Trophoblast cell (in vitro differentiated cells and primary cell): Measurements from ENCODE around the gene DNAJA4.
A peak's percentile ranks its signal among the peaks of the same experiment; 100 is the strongest.

Source experiments
- DNase-seq, 2 donors: peaks; one replicate each; pipeline ENCODE4 v3.0.0-alpha.2; 2016
- H2AFZ ChIP-seq: 2 replicates; pipeline ENCODE4 v1.6.1; 2013; ENCODE audit warnings: low read length, moderate library complexity, mild to moderate bottlenecking; ENCODE audit not compliant: insufficient read depth, poor library complexity
- H2AK5ac ChIP-seq: 2 replicates; pipeline ENCODE4 v1.6.1; 2013; ENCODE audit warnings: mild to moderate bottlenecking, low read length
- H2BK120ac ChIP-seq: 2 replicates; pipeline ENCODE4 v1.6.1; 2013; ENCODE audit warnings: low read length, mild to moderate bottlenecking, moderate library complexity; ENCODE audit not compliant: insufficient read depth, poor library complexity
- H2BK12ac ChIP-seq: 2 replicates; pipeline ENCODE4 v1.6.1; 2013; ENCODE audit warnings: mild to moderate bottlenecking, low read length, moderate library complexity
- H2BK5ac ChIP-seq: 2 replicates; pipeline ENCODE4 v1.6.1; 2013; ENCODE audit warnings: low read length, low read depth, moderate library complexity, mild to moderate bottlenecking; ENCODE audit not compliant: poor library complexity
- H3K14ac ChIP-seq: 2 replicates; pipeline ENCODE4 v1.6.1; 2013; ENCODE audit warnings: mild to moderate bottlenecking, low read length
- H3K18ac ChIP-seq: 2 replicates; pipeline ENCODE4 v1.6.1; 2013; ENCODE audit warnings: mild to moderate bottlenecking, low read length
- H3K23ac ChIP-seq: 2 replicates; pipeline ENCODE4 v1.6.1; 2013; ENCODE audit warnings: low read length
- H3K27ac ChIP-seq: 2 replicates; pipeline ENCODE4 v1.5.1; 2013; ENCODE audit warnings: low read depth, mild to moderate bottlenecking, inconsistent platforms, low read length, moderate library complexity
- H3K27me3 ChIP-seq: 2 replicates; pipeline ENCODE4 v1.6.1; 2013; ENCODE audit warnings: inconsistent platforms, mild to moderate bottlenecking, low read length, moderate library complexity; ENCODE audit not compliant: insufficient read depth
- H3K36me3 ChIP-seq, 2 experiments: 1 replicate in 1 of 2; 2 replicates in 1 of 2; pipeline ENCODE4 v1.6.1; 2013; ENCODE audit warnings: low read length in 2 of 2, mild to moderate bottlenecking in 2 of 2, moderate library complexity in 1 of 2; ENCODE audit not compliant: insufficient read depth in 2 of 2, control insufficient read depth in 1 of 2
- H3K4ac ChIP-seq: 2 replicates; pipeline ENCODE4 v1.6.1; 2013; ENCODE audit warnings: low read depth, mild to moderate bottlenecking, low read length, moderate library complexity
- H3K4me1 ChIP-seq, 2 experiments: 1 replicate in 1 of 2; 2 replicates in 1 of 2; pipeline ENCODE4 v1.6.1; 2013; ENCODE audit warnings: low read length in 2 of 2, mild to moderate bottlenecking in 2 of 2, moderate library complexity in 1 of 2; ENCODE audit not compliant: insufficient read depth in 2 of 2, control insufficient read depth in 1 of 2
- H3K4me2 ChIP-seq: 2 replicates; pipeline ENCODE4 v1.6.1; 2013; ENCODE audit warnings: inconsistent platforms, mild to moderate bottlenecking, low read length, moderate library complexity
- H3K4me3 ChIP-seq: 2 replicates; pipeline ENCODE4 v1.5.1; 2013; ENCODE audit warnings: mild to moderate bottlenecking, low read depth, low read length, inconsistent platforms
- H3K79me1 ChIP-seq: one replicate; pipeline ENCODE4 v1.6.1; 2013; ENCODE audit warnings: low read length
- H3K79me2 ChIP-seq: 2 replicates; pipeline ENCODE4 v1.6.1; 2013; ENCODE audit warnings: low read length, mild to moderate bottlenecking; ENCODE audit not compliant: control insufficient read depth, insufficient read depth, poor library complexity
- H3K9ac ChIP-seq: 2 replicates; pipeline ENCODE4 v1.6.1; 2013; ENCODE audit warnings: mild to moderate bottlenecking, low read length
- H3K9me3 ChIP-seq: 2 replicates; pipeline ENCODE4 v1.6.1; 2013; ENCODE audit warnings: low read depth, mild to moderate bottlenecking, control low read depth, inconsistent platforms, low read length; ENCODE audit not compliant: insufficient read depth
- H4K12ac ChIP-seq: 2 replicates; pipeline ENCODE4 v1.6.1; 2013; ENCODE audit warnings: low read depth, mild to moderate bottlenecking, low read length, moderate library complexity
- H4K8ac ChIP-seq: 2 replicates; pipeline ENCODE4 v1.6.1; 2013; ENCODE audit warnings: low read depth, mild to moderate bottlenecking, low read length, moderate library complexity
- H4K91ac ChIP-seq: one replicate; pipeline ENCODE4 v1.6.1; 2013; ENCODE audit warnings: low read depth, mild to moderate bottlenecking, low read length, moderate library complexity
- WGBS: extraction: QIAGEN DNeasy Blood & Tissue Kit; methylation state at CpG from one replicate; pipeline ENCODE4 v1.1.7; 2013; ENCODE audit warnings: missing lambda C conversion rate; ENCODE audit not compliant: insufficient read length, insufficient coverage; ENCODE audit errors: extremely low coverage; 5-methylcytosine and 5-hydroxymethylcytosine counted together

DNAJA4 gene

GRCh38 chr15:78242128-78242527, 22.2 kb upstream of the DNAJA4 start:
- Histone ChIP-seq H2BK12ac (no peak overlapping the region), H3K79me2 (no peaks in the 10 kb centered on the region), H3K36me3 (no peaks in the 10 kb centered on the region), H3K27me3 (no peaks in the 10 kb centered on the region), H3K9me3 (peaks cover 2% of the 10 kb centered on the region), H3K4me3 (no peak overlapping the region), H4K12ac (no peak overlapping the region), H3K4ac (no peak overlapping the region), H3K79me1 (no peaks in the 10 kb centered on the region), H3K23ac (no peak overlapping the region), H3K18ac (no peak overlapping the region), H4K91ac (no peak overlapping the region), H2AFZ (no peak overlapping the region), H2BK120ac (no peak overlapping the region), H2BK5ac (no peak overlapping the region), H2AK5ac (no peak overlapping the region), H3K27ac (no peak overlapping the region), H3K4me1 (peaks cover 0 to 6% of the 10 kb centered on the region in 2 experiments), H3K14ac (no peak overlapping the region), H4K8ac (no peak overlapping the region), H3K4me2 (no peak overlapping the region), H3K9ac (no peak overlapping the region)
- WGBS = no CpG with 5 or more reads among the region's 5 CpGs
- peak in 1 of 2 donors; percentile 16 for DNase-seq

- WGBS = no CpG with 5 or more reads among the region's 6 CpGs
- H2BK5ac ChIP-seq = no peak overlapping the region
- no peak overlapping the region for H3K14ac ChIP-seq
- no peak overlapping the region for H3K18ac ChIP-seq
- H3K4me3 ChIP-seq = no peak overlapping the region
- peaks cover 0 to 6% of the 10 kb centered on the region in 2 experiments for H3K4me1 ChIP-seq
- H3K79me2 ChIP-seq = no peaks in the 10 kb centered on the region
- H3K27ac ChIP-seq = no peak overlapping the region
- DNase-seq = no peak
- H2AK5ac ChIP-seq = no peak overlapping the region
- H3K9ac ChIP-seq = no peak overlapping the region
- H3K4me2 ChIP-seq = no peak overlapping the region
- no peaks in the 10 kb centered on the region for H3K79me1 ChIP-seq
- H2AFZ ChIP-seq = no peak overlapping the region
- H2BK120ac ChIP-seq = no peak overlapping the region
- no peak overlapping the region for H3K4ac ChIP-seq
- H4K12ac ChIP-seq = no peak overlapping the region
- H3K23ac ChIP-seq = no peak overlapping the region
- H2BK12ac ChIP-seq = no peak overlapping the region
- no peaks in the 10 kb centered on the region for H3K36me3 ChIP-seq
- no peak overlapping the region for H4K91ac ChIP-seq
- no peaks in the 10 kb centered on the region for H3K27me3 ChIP-seq
- H4K8ac ChIP-seq = no peak overlapping the region
- H3K9me3 ChIP-seq = peaks cover 2% of the 10 kb centered on the region
These were observed 21.3 kb upstream of the DNAJA4 start for GRCh38 chr15:78243058-78243457.

GRCh38 chr15:78243491-78243941, 20.8 kb upstream of the DNAJA4 start:
- Histone ChIP-seq H4K8ac (no peak overlapping the region), H2BK120ac (no peak overlapping the region), H3K36me3 (no peaks in the 10 kb centered on the region), H3K18ac (no peak overlapping the region), H3K27ac (no peak overlapping the region), H3K23ac (no peak overlapping the region), H3K9me3 (peaks cover 2% of the 10 kb centered on the region), H4K12ac (no peak overlapping the region), H3K4me1 (peaks cover 0 to 6% of the 10 kb centered on the region in 2 experiments), H3K14ac (no peak overlapping the region), H2BK12ac (no peak overlapping the region), H3K79me2 (no peaks in the 10 kb centered on the region), H2BK5ac (no peak overlapping the region), H3K4me2 (no peak overlapping the region), H3K4ac (no peak overlapping the region), H3K79me1 (no peaks in the 10 kb centered on the region), H2AFZ (no peak overlapping the region), H3K27me3 (no peaks in the 10 kb centered on the region), H4K91ac (no peak overlapping the region), H3K4me3 (no peak overlapping the region), H3K9ac (no peak overlapping the region), H2AK5ac (no peak overlapping the region)
- DNase-seq = no peak
- WGBS = no CpG with 5 or more reads among the region's 6 CpGs

- no peak overlapping the region for H2BK12ac ChIP-seq
- no peaks in the 10 kb centered on the region for H3K36me3 ChIP-seq
- no peak overlapping the region for H3K18ac ChIP-seq
- H4K8ac ChIP-seq = no peak overlapping the region
- no peaks in the 10 kb centered on the region for H3K79me2 ChIP-seq
- no CpG with 5 or more reads among the region's 6 CpGs for WGBS
- no peak overlapping the region for H4K12ac ChIP-seq
- H3K79me1 ChIP-seq = no peaks in the 10 kb centered on the region
- no peak overlapping the region for H2BK120ac ChIP-seq
- H3K9me3 ChIP-seq = peaks cover 2% of the 10 kb centered on the region
- H3K14ac ChIP-seq = no peak overlapping the region
- peaks cover 0 to 6% of the 10 kb centered on the region in 2 experiments for H3K4me1 ChIP-seq
- no peak overlapping the region for H3K4me3 ChIP-seq
- H3K23ac ChIP-seq = no peak overlapping the region
- H3K9ac ChIP-seq = no peak overlapping the region
- H2BK5ac ChIP-seq = no peak overlapping the region
- no peaks in the 10 kb centered on the region for H3K27me3 ChIP-seq
- H3K4me2 ChIP-seq = no peak overlapping the region
- H2AFZ ChIP-seq = no peak overlapping the region
- H2AK5ac ChIP-seq = no peak overlapping the region
- H4K91ac ChIP-seq = no peak overlapping the region
- DNase-seq = no peak
- no peak overlapping the region for H3K4ac ChIP-seq
- no peak overlapping the region for H3K27ac ChIP-seq
These were observed 20.3 kb upstream of the DNAJA4 start for GRCh38 chr15:78244101-78244500.
